ENCODE results near the gene APOO.

The APOO gene

GRCh38 chrX:23815376-23815775 lies 92.4 kb downstream of the APOO start:
- DNase-seq: no peak

DNA sequence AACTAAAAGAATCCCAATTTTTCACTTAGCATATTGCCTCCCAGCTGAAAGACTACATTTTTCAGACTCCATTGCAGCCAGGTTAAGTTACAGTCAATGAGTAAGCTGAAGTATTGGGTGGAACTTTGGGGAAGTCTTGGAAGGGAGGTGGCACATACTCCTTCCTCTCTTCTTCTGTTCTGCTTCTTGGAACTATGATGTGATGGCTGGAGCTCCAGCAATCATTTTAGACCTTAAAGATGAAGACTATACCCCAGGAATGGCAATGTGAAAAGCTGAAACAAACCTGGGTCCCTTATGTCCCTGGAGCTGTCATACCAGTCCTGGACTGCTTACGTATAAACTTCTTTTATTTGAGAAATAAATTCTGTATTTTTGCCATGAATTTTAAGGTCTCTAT lies 93.9 kb downstream of the APOO start:
- no peak for DNase-seq

DNA sequence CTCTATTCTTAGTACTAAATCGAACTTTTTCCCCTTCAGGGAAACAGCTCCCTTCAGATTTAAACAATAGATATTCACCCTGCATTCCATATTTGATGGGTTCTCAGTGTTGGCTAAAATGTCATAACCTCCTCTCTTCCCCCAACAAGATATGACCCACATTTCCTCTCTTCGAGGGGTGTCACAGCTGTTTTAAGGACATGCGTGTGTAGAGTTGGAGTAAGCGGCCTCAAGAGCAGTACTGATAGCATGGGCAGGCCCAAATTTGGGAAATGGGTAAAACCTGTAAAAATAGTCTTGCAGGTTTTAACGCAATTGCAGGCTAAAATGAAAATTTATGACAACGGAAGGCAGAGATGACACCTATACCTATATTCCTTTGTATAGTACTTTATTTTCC lies 96.1 kb downstream of the APOO start:
- no peak for DNase-seq

GRCh38 chrX:23811108-23811651 lies 96.6 kb downstream of the APOO start:
- no peak for DNase-seq

- DNase-seq: no peak
Measured at GRCh38 chrX:23810279-23810678, 97.5 kb downstream of the APOO start.

DNA sequence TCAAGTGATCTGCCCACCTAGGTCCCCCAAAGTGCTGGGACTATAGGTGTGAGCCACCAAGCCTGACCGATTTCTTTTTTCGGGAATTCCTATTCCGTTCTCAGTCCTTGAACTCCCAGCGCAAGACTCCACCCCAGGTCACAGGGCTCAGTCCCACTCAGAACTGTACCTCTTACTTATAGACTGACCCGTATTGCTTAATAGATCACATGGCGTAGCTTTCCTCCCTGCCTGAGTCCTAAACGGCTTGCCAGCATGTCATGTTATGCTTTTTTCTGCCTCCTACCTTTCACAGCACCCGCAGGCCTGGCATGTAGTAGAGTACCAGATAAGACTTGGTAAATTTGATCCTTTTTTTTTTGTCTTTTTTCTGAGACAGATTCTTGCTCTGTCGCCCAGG lies 102.3 kb downstream of the APOO start:
- no peak for DNase-seq

DNA sequence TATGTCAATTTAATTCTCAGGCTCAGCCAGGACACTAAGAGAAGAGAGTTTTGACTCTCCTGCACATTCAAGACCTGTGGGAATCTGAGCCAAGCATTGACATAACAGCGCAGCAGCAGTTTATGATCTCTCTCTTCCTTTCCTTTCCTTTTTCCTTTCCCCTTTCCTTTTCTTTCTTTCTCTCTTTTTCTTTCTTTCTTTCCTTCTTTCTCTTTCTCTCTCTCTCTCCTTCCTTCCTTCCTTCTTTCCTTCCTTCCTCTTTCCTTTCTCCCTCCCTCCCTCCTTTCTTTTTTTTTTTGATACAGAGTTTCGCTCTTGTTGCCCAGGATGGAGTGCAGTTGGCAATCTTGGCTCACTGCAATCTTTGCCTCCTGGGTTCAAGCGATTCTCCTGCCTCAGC lies 103.2 kb downstream of the APOO start:
- no peak for DNase-seq

DNA sequence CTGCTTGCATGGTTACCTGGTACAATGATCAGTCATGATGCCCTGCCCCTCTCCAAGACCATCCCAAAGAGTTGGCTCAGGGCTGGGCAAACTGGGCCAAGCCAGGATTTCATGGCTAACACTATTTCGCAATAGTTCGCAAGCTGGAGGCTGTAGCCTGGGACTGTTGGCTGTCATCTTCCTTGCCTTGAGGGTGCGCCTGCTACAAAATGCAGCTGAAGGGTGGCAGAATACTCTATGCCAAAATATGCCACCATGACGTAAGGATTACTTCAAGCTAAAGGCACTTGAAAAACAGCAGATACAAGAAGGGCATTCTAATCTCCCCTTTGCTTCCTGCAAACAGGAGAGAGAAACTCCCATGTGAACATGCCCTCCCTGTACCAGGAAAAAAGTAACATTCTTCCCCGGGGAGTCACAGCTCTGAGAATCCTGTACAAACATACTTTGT lies 103.8 kb downstream of the APOO start:
- no peak for DNase-seq

DNA sequence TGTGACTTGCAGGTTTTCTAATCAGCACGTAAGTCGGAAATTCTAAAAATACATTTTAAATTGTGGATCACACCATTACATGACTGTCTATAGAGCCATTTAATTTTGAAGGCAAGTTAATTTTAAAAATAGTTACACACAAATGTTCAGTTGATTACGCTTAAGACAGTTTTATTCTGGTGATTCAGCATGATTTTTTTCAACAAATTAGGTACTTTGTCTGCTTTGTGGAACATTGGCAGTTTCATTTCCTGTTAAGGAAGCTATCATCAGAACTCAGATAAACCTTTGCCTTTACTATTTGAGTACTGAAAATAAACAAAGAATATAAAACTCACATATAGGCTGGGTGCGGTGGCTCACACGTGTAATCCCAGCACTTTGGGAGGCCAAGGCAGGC lies 105.3 kb downstream of the APOO start:
- no peak for DNase-seq

DNA sequence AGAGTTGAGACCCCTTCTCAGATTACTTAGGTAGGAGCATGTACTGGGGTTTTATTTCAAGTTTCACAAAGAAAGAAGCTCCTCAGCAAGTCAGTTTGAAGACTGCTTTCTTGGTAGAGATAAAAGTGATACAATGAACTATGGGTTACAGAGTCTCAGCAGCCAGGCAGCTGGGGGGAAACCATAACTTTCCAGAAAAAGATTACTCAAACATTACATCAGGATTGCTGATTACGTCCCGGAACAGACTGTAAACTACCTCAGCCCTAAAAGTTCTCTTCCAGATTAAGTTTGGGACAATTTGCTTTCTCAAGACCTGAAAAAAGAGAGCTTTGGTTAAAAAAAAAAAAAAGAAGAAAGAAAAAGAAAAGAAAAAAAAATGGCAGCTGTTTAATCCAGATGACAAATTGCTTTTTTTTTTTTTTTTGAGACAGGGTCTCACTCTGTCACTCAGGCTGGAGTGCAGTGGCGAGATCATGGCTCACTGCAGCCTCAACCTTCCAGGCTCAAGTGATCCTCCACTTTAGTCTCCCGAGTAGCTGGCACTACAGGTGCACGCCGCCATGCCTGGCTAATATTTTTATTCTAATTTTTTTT lies 108.2 kb downstream of the APOO start:
- DNase-seq: no peak

GRCh38 chrX:23797371-23798128 lies 110.2 kb downstream of the APOO start:
- no peak for DNase-seq

- no peak for DNase-seq
Measured at GRCh38 chrX:23795221-23795620, 112.5 kb downstream of the APOO start.

- DNase-seq: no peak
Measured at GRCh38 chrX:23792861-23793553, 114.7 kb downstream of the APOO start.

DNA sequence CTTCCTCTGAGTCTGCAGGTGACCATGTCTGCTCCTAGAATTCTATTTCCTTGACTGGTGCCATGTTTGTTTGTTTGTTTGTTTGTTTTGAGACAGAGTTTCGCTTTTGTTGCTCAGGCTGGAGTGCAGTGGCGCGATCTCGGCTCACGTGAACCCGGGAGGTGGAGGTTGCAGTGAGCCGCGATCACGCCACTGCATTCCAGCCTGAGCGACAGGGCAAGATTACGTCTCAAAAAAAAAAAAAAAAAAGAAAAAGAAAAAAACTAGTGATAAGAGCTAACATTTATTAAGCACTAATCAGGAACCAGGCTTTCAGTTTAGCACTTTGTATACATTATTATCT lies 117.6 kb downstream of the APOO start:
- no peak for DNase-seq

DNA sequence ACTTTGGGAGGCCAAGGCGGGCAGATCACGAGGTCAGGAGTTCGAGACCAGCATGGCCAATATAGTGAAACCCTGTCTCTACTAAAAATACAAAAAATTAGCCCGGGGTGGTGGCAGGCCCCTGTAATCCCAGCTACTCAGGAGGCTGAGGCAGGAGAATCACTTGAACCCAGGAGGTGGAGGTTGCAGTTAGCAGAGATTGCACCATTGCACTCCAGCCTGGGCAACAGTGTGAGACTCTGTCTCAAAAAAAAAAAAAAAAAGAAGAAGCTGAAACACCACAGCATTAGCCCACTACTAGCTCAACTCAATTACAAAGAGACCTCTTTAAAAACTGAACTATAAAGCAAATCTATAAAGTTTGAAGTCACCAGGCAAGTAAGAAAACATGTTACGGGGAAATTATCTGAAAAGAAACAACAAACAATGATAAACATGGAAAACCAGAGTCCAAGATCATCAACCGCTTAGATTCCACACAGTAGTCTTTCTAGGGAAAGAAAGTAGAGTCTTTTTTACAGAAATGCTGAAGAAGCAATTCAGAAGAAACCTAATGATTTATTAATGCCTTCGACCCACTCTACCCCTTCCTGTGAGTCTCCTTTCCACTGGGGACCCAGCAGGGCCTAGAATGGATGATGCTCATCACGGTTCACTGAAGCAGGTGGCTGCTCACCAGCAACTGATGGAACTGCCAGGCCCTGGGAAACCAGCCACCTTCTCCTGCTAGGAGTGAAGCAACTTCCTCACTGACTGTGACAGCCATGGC lies 118.2 kb downstream of the APOO start:
- DNase-seq: no peak

DNA sequence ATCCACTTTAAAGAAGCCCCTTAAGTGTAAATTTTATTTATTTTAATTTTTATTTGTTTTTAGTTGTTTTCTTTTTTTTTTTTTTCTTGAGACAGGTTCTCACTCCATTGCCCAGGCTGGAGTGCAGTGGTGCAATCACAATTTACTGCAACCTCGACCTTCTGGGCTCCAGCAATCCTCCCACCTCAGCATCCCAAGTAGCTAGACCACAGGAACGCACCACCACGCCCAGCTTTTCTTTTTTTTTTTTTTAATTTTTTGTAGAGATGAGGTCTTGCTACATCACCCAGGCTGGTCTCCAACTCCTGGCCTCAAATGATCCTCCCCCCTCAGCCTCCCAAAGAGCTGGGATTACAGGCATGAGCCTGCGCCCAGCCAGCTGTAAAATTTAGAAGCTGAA lies 118.8 kb downstream of the APOO start:
- no peak for DNase-seq

GRCh38 chrX:23788521-23788920 lies 119.2 kb downstream of the APOO start:
- DNase-seq: no peak

- DNase-seq: no peak
Measured at GRCh38 chrX:23787745-23788118, 120.0 kb downstream of the APOO start.

DNA sequence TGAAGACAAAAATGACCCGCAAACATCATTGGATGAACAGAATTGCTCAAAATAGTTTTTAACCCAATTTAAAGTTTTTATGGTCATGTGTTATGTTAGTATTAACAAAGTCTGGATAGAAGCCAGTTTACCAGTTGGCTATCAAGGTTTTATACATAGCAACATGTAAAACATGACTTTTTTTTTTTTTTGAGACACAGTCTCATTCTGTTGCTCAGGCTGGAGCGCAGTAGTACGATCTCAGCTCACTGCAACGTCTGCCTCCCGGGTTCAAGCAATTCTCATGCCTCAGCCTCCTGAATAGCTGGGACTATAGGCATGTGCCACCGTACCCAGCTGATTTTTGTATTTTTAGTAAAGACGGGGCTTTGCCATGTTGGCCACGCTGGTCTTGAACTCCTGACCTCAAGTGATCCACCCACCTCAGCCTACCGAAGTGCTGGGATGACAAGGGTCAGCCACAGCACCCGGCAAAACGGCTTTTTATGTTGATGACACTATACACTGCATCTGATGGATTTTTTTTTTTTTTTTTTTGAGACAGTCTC lies 121.4 kb downstream of the APOO start:
- DNase-seq: no peak

DNA sequence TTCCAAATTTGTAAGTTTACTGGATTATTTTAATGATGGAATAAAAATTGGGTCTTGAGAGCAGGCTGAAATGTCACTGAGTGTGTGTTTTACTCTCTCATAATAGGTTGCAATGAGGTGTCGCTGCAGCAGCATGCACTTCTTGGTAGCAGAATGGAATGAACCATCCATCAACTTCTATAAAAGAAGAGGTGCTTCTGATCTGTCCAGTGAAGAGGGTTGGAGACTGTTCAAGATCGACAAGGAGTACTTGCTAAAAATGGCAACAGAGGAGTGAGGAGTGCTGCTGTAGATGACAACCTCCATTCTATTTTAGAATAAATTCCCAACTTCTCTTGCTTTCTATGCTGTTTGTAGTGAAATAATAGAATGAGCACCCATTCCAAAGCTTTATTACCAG lies 122.2 kb downstream of the APOO start:
- no peak for DNase-seq

- no peak for DNase-seq
Measured at GRCh38 chrX:23784470-23785331, 123.0 kb downstream of the APOO start.

All from activated CD8-positive, alpha-beta memory T cell treated with anti-CD3 and anti-CD28 coated beads, Interleukin-2, amount 50 U/mL, for 4 hours (primary cell).